Endothelial cell of umbilical vein (primary cell): ENCODE data around the gene SLCO2A1. TPM values are rescaled to one million over a fixed set of nuclear protein-coding genes. Genes with fewer than 3 reads are reported as not detected.

Experiments
- BruUV-seq: library from RNA; stranded (reverse); fragments of 400-500 nt; replicated peaks from 2 replicates; lab custom pipeline; 2021; lab: Mats Ljungman, UMichigan
- CTCF ChIA-PET: fragments of 300-600, 350-600 bp; sonication (Branson Sonifier 250); formaldehyde crosslinking; loops from one replicate; lab custom pipeline; 2021; ENCODE audit warnings: antibody characterized with exemption, inconsistent platforms; lab: Charles Lee
- POLR2A ChIA-PET: fragments of 300-600, 350-600 bp; sonication (Branson Sonifier 250); formaldehyde crosslinking; loops from one replicate; lab custom pipeline; 2021; ENCODE audit warnings: antibody characterized with exemption, inconsistent platforms; lab: Charles Lee
- DNase-seq: peaks from one replicate; pipeline ENCODE4 v3.0.0-alpha.2; 2011; ENCODE audit warnings: low read depth, low spot score
- FAIRE-seq: peaks from 2 replicates; lab custom pipeline; 2011; peaks lifted over from hg19 to GRCh38; lab: Jason Lieb, UNC
- H2AFZ ChIP-seq: 2 replicates; pipeline ENCODE4 v1.6.0; 2012; ENCODE audit warnings: low read depth, low read length, control low read depth, inconsistent platforms
- H3K27ac ChIP-seq: 2 replicates; pipeline ENCODE4 v1.5.1; 2011; ENCODE audit warnings: low read depth, mild to moderate bottlenecking, control low read depth, low read length, moderate library complexity; ENCODE audit not compliant: insufficient read depth
- H3K27me3 ChIP-seq, 2 experiments: 2 replicates each; pipeline versions ENCODE4 v1.6.0 to v1.6.1; 2011; ENCODE audit warnings: low read length in 2 of 2, mixed read lengths in 1 of 2; ENCODE audit not compliant: control insufficient read depth in 2 of 2, insufficient read depth in 2 of 2
- H3K36me3 ChIP-seq, 2 experiments: 2 replicates in 1 of 2; 3 replicates in 1 of 2; pipeline ENCODE4 v1.5.1; 2011; ENCODE audit warnings: low read length in 2 of 2, mild to moderate bottlenecking in 1 of 2, moderate library complexity in 1 of 2; ENCODE audit not compliant: control insufficient read depth in 2 of 2, insufficient read depth in 2 of 2; ENCODE audit errors: extremely low read depth in 1 of 2
- H3K4me1 ChIP-seq: 3 replicates; pipeline ENCODE4 v1.5.1; 2011; ENCODE audit warnings: mild to moderate bottlenecking, low read length; ENCODE audit not compliant: control insufficient read depth, insufficient read depth; ENCODE audit errors: extremely low read depth
- H3K4me2 ChIP-seq: 2 replicates; pipeline ENCODE4 v1.6.1; 2011; ENCODE audit warnings: low read length, control low read depth, mixed read lengths; ENCODE audit not compliant: insufficient read depth
- H3K4me3 ChIP-seq, 3 experiments: fragments of 200-600 bp in 1 of 3; sonication (generic), shearing (Covaris generic) in 1 of 3; replicated peaks in 1 of 3; 2 replicates each; pipeline ENCODE4 v1.5.1; 2011 to 2016; ENCODE audit warnings: control low read depth in 3 of 3, low read length in 3 of 3, mild to moderate bottlenecking in 2 of 3, inconsistent platforms in 1 of 3, low read depth in 1 of 3, moderate library complexity in 1 of 3; ENCODE audit not compliant: insufficient read depth in 1 of 3
- H3K79me2 ChIP-seq: 2 replicates; pipeline ENCODE4 v1.6.0; 2012; ENCODE audit warnings: low read length, inconsistent platforms; ENCODE audit not compliant: control insufficient read depth, insufficient read depth
- H3K9ac ChIP-seq: replicated peaks from 2 replicates; pipeline ENCODE3; 2011; ENCODE audit warnings: low read length, control low read depth; ENCODE audit not compliant: insufficient read depth; ENCODE audit errors: extremely low read depth
- H3K9me1 ChIP-seq: replicated peaks from 3 replicates; pipeline ENCODE4 v1.6.0; 2011; ENCODE audit warnings: mild to moderate bottlenecking, low read length; ENCODE audit not compliant: control insufficient read depth, insufficient read depth; ENCODE audit errors: extremely low read depth
- H3K9me3 ChIP-seq: replicated peaks from 2 replicates; pipeline ENCODE4 v1.5.1; 2012; ENCODE audit warnings: low read length, inconsistent platforms; ENCODE audit not compliant: control insufficient read depth, insufficient read depth
- H4K20me1 ChIP-seq: replicated peaks from 2 replicates; pipeline ENCODE3; 2011; ENCODE audit warnings: mild to moderate bottlenecking, low read length; ENCODE audit not compliant: control insufficient read depth, insufficient read depth; ENCODE audit errors: extremely low read depth
- CTCF ChIP-seq, 2 donors: IDR thresholded peaks; 1 replicate in 1 of 2; 2 replicates in 1 of 2; pipeline ENCODE4 v1.5.1; 2011; ENCODE audit warnings: low read length in 2 of 2, mild to moderate bottlenecking in 2 of 2, moderate library complexity in 2 of 2, control low read depth in 1 of 2, inconsistent platforms in 1 of 2, low read depth in 1 of 2; ENCODE audit not compliant: insufficient read depth in 1 of 2; ENCODE audit errors: extremely low read depth in 1 of 2
- JUN ChIP-seq: IDR thresholded peaks from 2 replicates; pipeline ENCODE4 v1.6.1; 2011; ENCODE audit warnings: borderline replicate concordance, low read depth; ENCODE audit not compliant: insufficient read length, insufficient read depth
- POLR2AphosphoS5 ChIP-seq: IDR thresholded peaks from 2 replicates; pipeline ENCODE4 v1.6.1; 2012; ENCODE audit warnings: low read depth, mild to moderate bottlenecking, control low read depth, low read length, moderate library complexity; ENCODE audit not compliant: insufficient read depth
- dilution Hi-C: fragments of 300-500 bp; cut with MboI; formaldehyde crosslinking; loops from one replicate; pipeline ENCODE4 v1.15.0; 2019; ENCODE audit warnings: low sequenced_read_pairs; ENCODE audit not compliant: extremely low pct_ligation_motif_present
- intact Hi-C: fragments of 100-400 bp; cut with micrococcal nuclease; formaldehyde crosslinking; loops from one replicate; pipeline ENCODE4 v1.10.0; 2022
- polyA plus RNA-seq, 4 experiments: library from polyadenylated mRNA; depleted of rRNA in 3 of 4; stranded (reverse) in 3 of 4; unstranded in 1 of 4; fragments of >200 nt; gene quantifications; 2 replicates each; pipeline versions ENCODE4 v1.2.1 to v1.2.3, GENCODE V29; 2011 to 2012; ENCODE audit warnings: missing spikeins in 1 of 4
- total RNA-seq: library from RNA; stranded (reverse); gene quantifications from 2 replicates; pipeline ENCODE4 v1.2.3, GENCODE V29; 2021

Gene SLCO2A1
- total and polyA plus RNA-seq, 2 donors (not counting 3 experiments of a cell fraction or from before 2014, with no cell fraction given), result 1.4 to 11.9 TPM

GRCh38 chr3:134030379-134031347, 938 bp upstream of the SLCO2A1 start:
- H3K4me1 ChIP-seq, result peaks cover 16% of the 10 kb centered on the region
- CTCF ChIA-PET, result interaction anchor here (1.0 to 1.5 kb wide), 2 partner anchors 11 to 100 kb away, joined by 4 read pairs; no protein-coding TSS in a partner anchor

More at GRCh38 chr3:134030379-134031347, 938 bp upstream of the SLCO2A1 start:
- no peak for TF ChIP-seq CTCF (IDR thresholded peaks at IDR 0.05; ENCODE audit: extremely low read depth in 1 of 2, insufficient read depth in 1 of 2, low read depth in 1 of 2, low read length in 2 of 2)
- no peak for TF ChIP-seq JUN
- no peak for TF ChIP-seq POLR2AphosphoS5
- no peak for DNase-seq
- dilution Hi-C loops, result no loop called here
- no peaks in the 10 kb centered on the region for H4K20me1 ChIP-seq
- POLR2A ChIA-PET, result no interaction called here
- H3K9me1 ChIP-seq, result no peaks in the 10 kb centered on the region
- H3K27ac ChIP-seq, result no peak overlapping the region
- peak overlapping the region in 1 of 3 experiments; percentile 66 for H3K4me3 ChIP-seq
- no peaks in the 10 kb centered on the region for H3K79me2 ChIP-seq
- no peak overlapping the region for H3K9ac ChIP-seq
- no peaks in the 10 kb centered on the region for H3K36me3 ChIP-seq
- no TSS peak for BruUV-seq
- peak overlapping the region; percentile 58 for H3K4me2 ChIP-seq
- intact Hi-C loops, result no loop called here
- H2AFZ ChIP-seq, result peak overlapping the region; percentile 88
- H3K9me3 ChIP-seq, result no peaks in the 10 kb centered on the region
- no peak for FAIRE-seq
- H3K27me3 ChIP-seq, result peaks cover 0 to 5% of the 10 kb centered on the region in 2 experiments
